HCT116 (cell line): ENCODE results near the gene CYRIA.

Experiments
- CEBPB ChIP-seq: IDR thresholded peaks from 2 replicates; pipeline ENCODE4 v1.6.1; 2012; ENCODE audit warnings: low read depth
- EZH2 ChIP-seq: fragments of 200-600 bp; sonication (generic); IDR thresholded peaks from 2 replicates; pipeline ENCODE4 v1.6.1; 2017; ENCODE audit warnings: antibody characterized with exemption, mixed run types
- EZH2phosphoT487 ChIP-seq: fragments of 200-600 bp; IDR thresholded peaks from 2 replicates; pipeline ENCODE4 v1.6.1; 2018; ENCODE audit warnings: antibody characterized with exemption, borderline replicate concordance
- POLR2A ChIP-seq: IDR thresholded peaks from 2 replicates; pipeline ENCODE4 v1.7.0; 2011; ENCODE audit warnings: borderline replicate concordance; ENCODE audit not compliant: insufficient read depth, insufficient read length; ENCODE audit errors: extremely low read depth
- POLR2AphosphoS5 ChIP-seq: IDR thresholded peaks from 2 replicates; pipeline ENCODE4 v1.6.1; 2011; ENCODE audit warnings: mild to moderate bottlenecking, low read depth, low read length, moderate library complexity
- SRF ChIP-seq: IDR thresholded peaks from 2 replicates; pipeline ENCODE4 v1.6.1; 2012; ENCODE audit warnings: low read depth
- TCF7L2 ChIP-seq: IDR thresholded peaks from 2 replicates; pipeline ENCODE4 v1.7.0; 2011; ENCODE audit warnings: borderline replicate concordance, inconsistent platforms; ENCODE audit not compliant: insufficient read depth, insufficient read length; ENCODE audit errors: extremely low read depth
- ZNF274 ChIP-seq: fragments of 200-500 bp; sonication (Bioruptor generic); IDR thresholded peaks from 2 replicates; pipeline ENCODE4 v1.6.1; 2014; ENCODE audit warnings: mild to moderate bottlenecking, low read depth, low read length, inconsistent platforms
- TF ChIP-seq, protein P1 (sequence below), 3 experiments: fragments of 200-600 bp in 1 of 3; sonication (generic) in 1 of 3; IDR thresholded peaks in 2 of 3; conservative IDR thresholded peaks in 1 of 3; 2 replicates each; pipeline ENCODE4 v1.5.1; 2012 to 2017; ENCODE audit warnings: low read depth in 2 of 3, low read length in 2 of 3, antibody characterized with exemption in 1 of 3, borderline replicate concordance in 1 of 3, control low read depth in 1 of 3, mild to moderate bottlenecking in 1 of 3, mixed read lengths in 1 of 3, mixed run types in 1 of 3, moderate library complexity in 1 of 3; ENCODE audit not compliant: insufficient read depth in 1 of 3

DNA sequence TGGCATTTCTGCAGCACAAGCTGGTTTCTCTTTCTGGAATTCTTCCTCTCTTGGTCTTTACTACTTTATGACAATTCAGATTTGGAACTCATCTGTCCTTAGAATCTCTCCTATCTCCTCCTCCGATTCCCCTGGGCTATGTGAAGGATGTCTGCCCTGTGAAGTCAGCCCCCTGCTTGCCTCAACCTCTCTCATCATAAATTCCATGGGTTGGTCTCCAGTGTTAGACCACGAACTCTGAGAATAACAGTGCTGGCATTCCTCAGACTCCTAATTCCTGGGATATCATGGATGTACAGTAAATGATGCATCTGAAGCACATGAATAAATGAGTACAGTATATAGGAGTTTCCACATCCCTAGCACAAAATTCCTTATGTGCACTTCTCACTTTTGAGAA lies 21.0 kb upstream of the CYRIA start:
- no peak for TF ChIP-seq POLR2AphosphoS5
- TF ChIP-seq POLR2A: no peak
- no peak for TF ChIP-seq ZNF274
- no peak for TF ChIP-seq TCF7L2
- no peak for TF ChIP-seq CEBPB
- TF ChIP-seq SRF: no peak
- TF ChIP-seq, protein P1, sequence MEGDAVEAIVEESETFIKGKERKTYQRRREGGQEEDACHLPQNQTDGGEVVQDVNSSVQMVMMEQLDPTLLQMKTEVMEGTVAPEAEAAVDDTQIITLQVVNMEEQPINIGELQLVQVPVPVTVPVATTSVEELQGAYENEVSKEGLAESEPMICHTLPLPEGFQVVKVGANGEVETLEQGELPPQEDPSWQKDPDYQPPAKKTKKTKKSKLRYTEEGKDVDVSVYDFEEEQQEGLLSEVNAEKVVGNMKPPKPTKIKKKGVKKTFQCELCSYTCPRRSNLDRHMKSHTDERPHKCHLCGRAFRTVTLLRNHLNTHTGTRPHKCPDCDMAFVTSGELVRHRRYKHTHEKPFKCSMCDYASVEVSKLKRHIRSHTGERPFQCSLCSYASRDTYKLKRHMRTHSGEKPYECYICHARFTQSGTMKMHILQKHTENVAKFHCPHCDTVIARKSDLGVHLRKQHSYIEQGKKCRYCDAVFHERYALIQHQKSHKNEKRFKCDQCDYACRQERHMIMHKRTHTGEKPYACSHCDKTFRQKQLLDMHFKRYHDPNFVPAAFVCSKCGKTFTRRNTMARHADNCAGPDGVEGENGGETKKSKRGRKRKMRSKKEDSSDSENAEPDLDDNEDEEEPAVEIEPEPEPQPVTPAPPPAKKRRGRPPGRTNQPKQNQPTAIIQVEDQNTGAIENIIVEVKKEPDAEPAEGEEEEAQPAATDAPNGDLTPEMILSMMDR (IDR thresholded peaks at IDR 0.05 in 2 of 3, conservative IDR thresholded peaks at IDR 0.05 in 1 of 3; ENCODE audit: borderline replicate concordance in 1 of 3, insufficient read depth in 1 of 3, low read depth in 2 of 3, low read length in 2 of 3): no peak
- TF ChIP-seq EZH2phosphoT487: no peak
- TF ChIP-seq EZH2: no peak
